Measurements from ENCODE around the gene CHRM1. TPM values are rescaled to one million over a fixed set of nuclear protein-coding genes. Genes with fewer than 3 reads are reported as not detected.

Gene CHRM1
- total and polyA plus RNA-seq, 3 experiments from 2014 or later: not detected

DNA sequence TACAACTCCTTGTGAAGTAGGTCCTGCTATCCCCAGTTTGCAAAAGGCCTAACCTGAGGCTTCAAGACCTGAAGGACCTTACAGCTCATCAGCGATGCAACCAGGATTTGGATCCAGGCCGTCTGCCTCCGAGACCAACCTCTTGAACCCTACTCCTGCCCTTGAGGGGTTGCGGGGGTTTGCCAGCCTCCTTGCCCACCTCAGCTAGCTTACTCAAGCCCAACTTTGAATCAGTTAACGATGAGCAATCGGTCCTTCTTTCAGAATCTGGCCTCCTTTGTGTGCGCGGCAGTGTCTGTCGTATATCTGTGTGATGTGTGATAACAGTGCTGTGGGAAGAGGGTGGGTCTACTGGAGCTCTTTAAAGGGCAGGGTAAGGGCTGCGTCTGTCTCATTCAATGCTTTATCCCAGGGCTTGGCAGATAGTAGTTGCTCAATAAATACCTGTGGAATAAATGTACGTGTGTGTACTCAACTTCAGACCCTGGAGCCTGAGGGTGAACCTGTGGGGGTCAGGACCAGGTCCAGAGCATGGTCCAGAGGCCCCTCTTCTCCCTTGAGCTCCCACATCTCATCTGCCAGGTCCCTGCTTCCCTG is 3.2 kb downstream of the CHRM1 start:
- Histone ChIP-seq H3K27me3 (ENCODE audit: insufficient read depth, low read length, poor library complexity, severe bottlenecking) (peaks cover 3% of the 10 kb centered on the region), H3K9me3 (ENCODE audit: low read length) (no peaks in the 10 kb centered on the region), H3K4me1 (ENCODE audit: insufficient read depth, low read length) (no peaks in the 10 kb centered on the region), H3K4me3 (ENCODE audit: low read length) (no peak overlapping the region), H3K36me3 (ENCODE audit: insufficient read depth, low read length) (no peaks in the 10 kb centered on the region), H3K27ac (ENCODE audit: low read depth, low read length) (no peak overlapping the region)
- CTCF ChIA-PET: interaction anchor here (6.4 kb wide), 1 partner anchor 11 kb away, joined by 29 read pairs; no protein-coding TSS in a partner anchor
- peaks cover 0 to 2% (median 0%) of the 10 kb centered on the region in 3 donors for H3K36me3 Mint-ChIP-seq
- H3K27me3 Mint-ChIP-seq: peaks cover 17 to 37% of the 10 kb centered on the region in 2 donors
- peaks cover 3 to 5% (median 4%) of the 10 kb centered on the region in 3 donors for H3K4me1 Mint-ChIP-seq
- H3K27ac Mint-ChIP-seq: peak overlapping the region in 1 of 8 donors; percentile 33
- H3K9me3 Mint-ChIP-seq: no peaks in the 10 kb centered on the region
- POLR2A ChIA-PET: no interaction called here
- DNase-seq: no peak
- no peak overlapping the region for H3K4me3 Mint-ChIP-seq

GRCh38 chr11:62914416-62914815 is 6.7 kb downstream of the CHRM1 start:
- Histone ChIP-seq H3K36me3 (ENCODE audit: insufficient read depth, low read length) (no peaks in the 10 kb centered on the region), H3K27me3 (ENCODE audit: insufficient read depth, low read length, poor library complexity, severe bottlenecking) (no peaks in the 10 kb centered on the region), H3K27ac (ENCODE audit: low read depth, low read length) (no peak overlapping the region), H3K4me3 (ENCODE audit: low read length) (no peak overlapping the region), H3K4me1 (ENCODE audit: insufficient read depth, low read length) (no peaks in the 10 kb centered on the region), H3K9me3 (ENCODE audit: low read length) (no peaks in the 10 kb centered on the region)
- Mint-ChIP-seq H3K27me3 (peaks cover 8 to 21% of the 10 kb centered on the region in 2 donors), H3K4me1 (peaks cover 0 to 5% (median 3%) of the 10 kb centered on the region in 3 donors), H3K36me3 (no peaks in the 10 kb centered on the region), H3K9me3 (no peaks in the 10 kb centered on the region), H3K4me3 (no peak overlapping the region), H3K27ac (no peak overlapping the region)
- DNase-seq: no peak
- ChIA-PET POLR2A (no interaction called here), CTCF (interaction anchor here (0.7 to 1.3 kb wide), 3 partner anchors 8 to 109 kb away, joined by 3 to 6 read pairs (median 4); no protein-coding TSS in a partner anchor)

DNA sequence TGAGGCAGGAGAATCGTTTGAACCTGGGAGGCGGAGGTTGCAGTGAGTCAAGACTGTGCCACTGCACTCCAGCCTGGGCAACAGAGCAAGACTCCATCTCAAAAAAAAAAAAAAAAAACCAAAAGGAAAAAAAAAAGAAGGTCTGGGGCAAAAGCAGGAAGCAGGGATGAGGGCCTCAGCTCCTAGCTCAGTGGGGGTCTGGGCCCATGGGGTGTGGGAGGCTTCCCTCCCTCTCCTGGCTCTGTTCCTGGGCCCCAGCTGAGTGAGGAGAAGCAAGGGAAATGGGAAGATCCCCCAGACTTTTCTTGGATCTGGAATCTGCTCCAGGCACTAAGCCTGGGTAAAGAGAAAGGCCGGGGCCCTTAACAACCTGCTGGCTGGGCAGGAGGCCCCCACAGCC is 8.9 kb downstream of the CHRM1 start:
- Histone ChIP-seq H3K4me1 (ENCODE audit: insufficient read depth, low read length) (no peaks in the 10 kb centered on the region), H3K9me3 (ENCODE audit: low read length) (no peaks in the 10 kb centered on the region), H3K27ac (ENCODE audit: low read depth, low read length) (no peak overlapping the region), H3K4me3 (ENCODE audit: low read length) (no peak overlapping the region), H3K27me3 (ENCODE audit: insufficient read depth, low read length, poor library complexity, severe bottlenecking) (no peaks in the 10 kb centered on the region), H3K36me3 (ENCODE audit: insufficient read depth, low read length) (no peaks in the 10 kb centered on the region)
- no peak overlapping the region for H3K27ac Mint-ChIP-seq
- no peaks in the 10 kb centered on the region for H3K9me3 Mint-ChIP-seq
- H3K36me3 Mint-ChIP-seq: no peaks in the 10 kb centered on the region
- ChIA-PET POLR2A (no interaction called here), CTCF (no interaction called here)
- no peak for DNase-seq
- H3K4me3 Mint-ChIP-seq: no peak overlapping the region
- peaks cover 0 to 5% (median 3%) of the 10 kb centered on the region in 3 donors for H3K4me1 Mint-ChIP-seq
- H3K27me3 Mint-ChIP-seq: peaks cover 8 to 21% of the 10 kb centered on the region in 2 donors

- H3K27ac ChIP-seq (ENCODE audit: low read depth, low read length): no peak overlapping the region
- H3K4me1 ChIP-seq (ENCODE audit: insufficient read depth, low read length): no peaks in the 10 kb centered on the region
- H3K27me3 Mint-ChIP-seq: peaks cover 8 to 21% of the 10 kb centered on the region in 2 donors
- H3K36me3 Mint-ChIP-seq: no peaks in the 10 kb centered on the region
- H3K9me3 ChIP-seq (ENCODE audit: low read length): no peaks in the 10 kb centered on the region
- CTCF ChIA-PET: interaction anchor here (1.5 kb wide), 1 partner anchor 112 kb away, joined by 9 read pairs; no protein-coding TSS in a partner anchor
- H3K4me3 ChIP-seq (ENCODE audit: low read length): no peak overlapping the region
- POLR2A ChIA-PET: no interaction called here
- H3K9me3 Mint-ChIP-seq: no peaks in the 10 kb centered on the region
- H3K4me1 Mint-ChIP-seq: peaks cover 0 to 5% (median 3%) of the 10 kb centered on the region in 3 donors
- no peaks in the 10 kb centered on the region for H3K27me3 ChIP-seq (ENCODE audit: insufficient read depth, low read length, poor library complexity, severe bottlenecking)
- DNase-seq: no peak
- H3K27ac Mint-ChIP-seq: no peak overlapping the region
- H3K36me3 ChIP-seq (ENCODE audit: insufficient read depth, low read length): no peaks in the 10 kb centered on the region
- H3K4me3 Mint-ChIP-seq: no peak overlapping the region
Measured at GRCh38 chr11:62911137-62912130, 9.7 kb downstream of the CHRM1 start.

DNA sequence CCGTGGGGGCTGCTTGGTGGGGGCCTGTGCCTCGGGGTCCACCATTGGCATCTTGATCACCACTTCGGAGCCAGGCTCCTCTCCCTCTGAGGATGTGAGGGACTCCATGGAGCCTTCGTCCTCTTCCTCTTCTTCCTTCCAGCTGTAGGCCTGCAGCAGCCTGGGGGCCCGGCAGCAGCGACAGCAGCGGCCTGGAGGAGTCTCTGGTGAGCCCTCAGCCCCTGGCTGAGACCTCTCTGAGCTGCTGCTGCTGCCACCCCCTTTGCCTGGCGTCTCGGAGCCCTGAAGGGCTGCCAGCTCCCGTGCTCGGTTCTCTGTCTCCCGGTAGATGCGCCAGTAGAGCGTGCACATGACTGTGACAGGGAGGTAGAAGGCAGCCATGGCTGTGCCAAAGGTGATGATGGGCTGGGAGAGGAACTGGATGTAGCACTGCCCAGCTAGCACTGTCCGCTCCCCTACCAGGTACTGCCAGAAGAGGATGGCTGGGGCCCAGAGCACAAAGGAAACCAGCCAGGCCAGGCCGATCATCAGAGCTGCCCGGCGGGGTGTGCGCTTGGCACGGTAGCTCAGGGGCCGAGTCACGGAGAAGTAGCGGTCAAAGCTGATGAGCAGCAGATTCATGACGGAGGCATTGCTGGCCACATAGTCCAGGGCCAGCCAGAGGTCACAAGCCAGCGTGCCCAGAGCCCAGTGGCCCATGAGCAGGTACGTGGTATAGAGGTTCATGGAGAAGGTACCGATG is 10.9 kb downstream of the CHRM1 start:
- CTCF ChIA-PET: interaction anchor here (0.8 to 1.5 kb wide), 2 partner anchors 110 to 113 kb away, joined by 3 to 9 read pairs; no protein-coding TSS in a partner anchor
- H3K36me3 ChIP-seq (ENCODE audit: insufficient read depth, low read length): no peaks in the 10 kb centered on the region
- no peaks in the 10 kb centered on the region for H3K9me3 Mint-ChIP-seq

GRCh38 chr11:62909107-62909894 is 11.9 kb downstream of the CHRM1 start:
- Mint-ChIP-seq H3K27me3 (peaks cover 7 to 22% of the 10 kb centered on the region in 2 donors), H3K27ac (no peak overlapping the region), H3K4me1 (peaks cover 0 to 9% (median 3%) of the 10 kb centered on the region in 3 donors), H3K4me3 (no peak overlapping the region), H3K9me3 (no peaks in the 10 kb centered on the region), H3K36me3 (no peaks in the 10 kb centered on the region)
- ChIA-PET CTCF (interaction anchor here (0.8 to 7.4 kb wide), 3 partner anchors 17 to 112 kb away, joined by 3 to 153 read pairs (median 3); no protein-coding TSS in a partner anchor), POLR2A (no interaction called here)
- Histone ChIP-seq H3K27ac (ENCODE audit: low read depth, low read length) (no peak overlapping the region), H3K9me3 (ENCODE audit: low read length) (no peaks in the 10 kb centered on the region), H3K27me3 (ENCODE audit: insufficient read depth, low read length, poor library complexity, severe bottlenecking) (no peaks in the 10 kb centered on the region), H3K4me1 (ENCODE audit: insufficient read depth, low read length) (no peaks in the 10 kb centered on the region), H3K4me3 (ENCODE audit: low read length) (no peak overlapping the region), H3K36me3 (ENCODE audit: insufficient read depth, low read length) (no peaks in the 10 kb centered on the region)
- DNase-seq: no peak

More for the DNA sequence above, 10.9 kb downstream of the CHRM1 start:
- Histone ChIP-seq H3K9me3 (ENCODE audit: low read length) (no peaks in the 10 kb centered on the region), H3K4me1 (ENCODE audit: insufficient read depth, low read length) (no peaks in the 10 kb centered on the region), H3K27me3 (ENCODE audit: insufficient read depth, low read length, poor library complexity, severe bottlenecking) (no peaks in the 10 kb centered on the region), H3K27ac (ENCODE audit: low read depth, low read length) (no peak overlapping the region), H3K4me3 (ENCODE audit: low read length) (no peak overlapping the region)
- DNase-seq: no peak
- H3K4me1 Mint-ChIP-seq: peaks cover 0 to 9% (median 3%) of the 10 kb centered on the region in 3 donors
- POLR2A ChIA-PET: no interaction called here
- peaks cover 7 to 21% of the 10 kb centered on the region in 2 donors for H3K27me3 Mint-ChIP-seq
- no peaks in the 10 kb centered on the region for H3K36me3 Mint-ChIP-seq
- no peak overlapping the region for H3K4me3 Mint-ChIP-seq
- H3K27ac Mint-ChIP-seq: no peak overlapping the region

- H3K36me3 Mint-ChIP-seq: no peaks in the 10 kb centered on the region
- no peaks in the 10 kb centered on the region for H3K9me3 Mint-ChIP-seq
- peaks cover 7 to 27% of the 10 kb centered on the region in 2 donors for H3K27me3 Mint-ChIP-seq
Measured at GRCh38 chr11:62908468-62909072, 12.6 kb downstream of the CHRM1 start.

More at GRCh38 chr11:62908468-62909072, 12.6 kb downstream of the CHRM1 start:
- ChIA-PET CTCF (interaction anchor here (1.1 to 7.4 kb wide), 3 partner anchors 17 to 119 kb away, joined by 3 to 153 read pairs (median 4); no protein-coding TSS in a partner anchor), POLR2A (no interaction called here)
- Histone ChIP-seq H3K4me3 (ENCODE audit: low read length) (no peak overlapping the region), H3K9me3 (ENCODE audit: low read length) (no peaks in the 10 kb centered on the region), H3K4me1 (ENCODE audit: insufficient read depth, low read length) (no peaks in the 10 kb centered on the region), H3K27ac (ENCODE audit: low read depth, low read length) (no peak overlapping the region), H3K36me3 (ENCODE audit: insufficient read depth, low read length) (no peaks in the 10 kb centered on the region), H3K27me3 (ENCODE audit: insufficient read depth, low read length, poor library complexity, severe bottlenecking) (no peaks in the 10 kb centered on the region)
- DNase-seq: no peak
- peaks cover 0 to 9% (median 3%) of the 10 kb centered on the region in 3 donors for H3K4me1 Mint-ChIP-seq
- H3K4me3 Mint-ChIP-seq: no peak overlapping the region
- H3K27ac Mint-ChIP-seq: no peak overlapping the region
